ENCODE data around the gene AFAP1L1.

Gene AFAP1L1

DNA sequence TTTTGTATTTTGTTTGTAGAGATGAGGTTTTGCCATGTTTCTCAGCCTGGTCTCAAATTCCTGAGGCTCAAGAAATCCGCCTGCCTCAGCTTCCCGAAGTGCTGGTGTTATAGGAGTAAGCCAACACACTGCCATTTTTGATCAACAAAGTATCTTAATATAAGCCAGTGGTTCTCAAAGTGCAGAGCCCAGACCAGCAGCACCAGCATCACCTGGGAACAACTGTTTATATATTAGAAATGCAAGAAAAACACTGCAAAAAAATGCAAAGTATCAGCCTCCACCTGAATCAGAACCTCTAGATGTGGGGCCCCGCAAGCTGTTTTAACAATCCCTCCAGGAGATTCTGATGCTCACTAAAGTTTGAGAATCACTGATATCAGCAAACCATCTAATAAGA is 101.3 kb downstream of the AFAP1L1 start:
- no peak for DNase-seq (ENCODE audit: low read depth)

- DNase-seq (ENCODE audit: low read depth) = no peak
Observed at GRCh38 chr5:149374303-149374702, 102.6 kb downstream of the AFAP1L1 start.

DNA sequence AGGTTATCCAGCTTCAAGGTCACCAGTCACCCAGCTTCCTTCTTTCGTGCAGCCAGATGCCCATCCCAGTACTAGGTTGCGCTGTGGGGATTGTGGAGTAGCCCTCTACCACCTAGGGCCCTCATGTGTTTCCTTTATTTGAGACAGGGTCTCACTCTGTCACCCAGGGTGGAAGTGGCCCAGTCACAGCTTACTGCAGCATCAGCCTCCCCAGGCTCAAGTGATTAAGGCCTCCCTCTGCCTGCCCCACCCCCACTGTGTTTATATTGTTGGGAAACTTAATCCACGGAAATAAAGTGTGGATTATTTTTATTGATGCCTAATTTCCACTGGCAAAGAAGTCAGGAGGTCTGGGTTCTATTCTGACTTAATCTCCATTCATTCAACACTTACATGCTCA is 103.1 kb downstream of the AFAP1L1 start:
- DNase-seq (ENCODE audit: low read depth) = no peak

- DNase-seq (ENCODE audit: low read depth) = no peak
Observed at GRCh38 chr5:149375434-149375833, 103.8 kb downstream of the AFAP1L1 start.

DNA sequence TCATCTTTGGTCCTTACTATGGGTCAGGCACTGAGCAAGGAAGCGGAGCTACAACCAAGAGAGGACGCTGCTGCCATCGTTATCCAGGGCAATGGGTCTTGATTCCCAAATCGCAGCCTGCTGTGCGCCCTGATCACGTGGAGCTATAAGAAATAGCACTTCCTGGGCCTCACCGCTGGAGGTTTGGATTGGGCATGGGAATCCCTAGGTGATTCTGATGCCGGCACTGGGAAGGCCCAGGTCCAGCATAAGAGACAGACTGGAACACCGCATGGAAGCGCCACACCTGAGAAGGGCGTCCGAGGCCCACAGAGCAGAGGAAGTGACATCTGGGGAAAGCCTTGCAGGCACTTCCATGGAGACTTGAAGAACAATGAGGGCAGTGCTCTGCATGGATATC is 104.4 kb downstream of the AFAP1L1 start:
- no peak for DNase-seq (ENCODE audit: low read depth)

GRCh38 chr5:149376711-149377447 is 105.2 kb downstream of the AFAP1L1 start:
- no peak for DNase-seq (ENCODE audit: low read depth)

- DNase-seq (ENCODE audit: low read depth) = no peak
Observed at GRCh38 chr5:149378241-149378820, 106.7 kb downstream of the AFAP1L1 start.

- no peak for DNase-seq (ENCODE audit: low read depth)
Observed at GRCh38 chr5:149379177-149379761, 107.6 kb downstream of the AFAP1L1 start, which contains the start of gene IL17B. Gene IL17B (minus strand): TSS chr5:149379292. CDS start chr5:149379225, 67 bp downstream.

GRCh38 chr5:149379818-149380374 is 108.2 kb downstream of the AFAP1L1 start:
- no peak for DNase-seq (ENCODE audit: low read depth)

DNA sequence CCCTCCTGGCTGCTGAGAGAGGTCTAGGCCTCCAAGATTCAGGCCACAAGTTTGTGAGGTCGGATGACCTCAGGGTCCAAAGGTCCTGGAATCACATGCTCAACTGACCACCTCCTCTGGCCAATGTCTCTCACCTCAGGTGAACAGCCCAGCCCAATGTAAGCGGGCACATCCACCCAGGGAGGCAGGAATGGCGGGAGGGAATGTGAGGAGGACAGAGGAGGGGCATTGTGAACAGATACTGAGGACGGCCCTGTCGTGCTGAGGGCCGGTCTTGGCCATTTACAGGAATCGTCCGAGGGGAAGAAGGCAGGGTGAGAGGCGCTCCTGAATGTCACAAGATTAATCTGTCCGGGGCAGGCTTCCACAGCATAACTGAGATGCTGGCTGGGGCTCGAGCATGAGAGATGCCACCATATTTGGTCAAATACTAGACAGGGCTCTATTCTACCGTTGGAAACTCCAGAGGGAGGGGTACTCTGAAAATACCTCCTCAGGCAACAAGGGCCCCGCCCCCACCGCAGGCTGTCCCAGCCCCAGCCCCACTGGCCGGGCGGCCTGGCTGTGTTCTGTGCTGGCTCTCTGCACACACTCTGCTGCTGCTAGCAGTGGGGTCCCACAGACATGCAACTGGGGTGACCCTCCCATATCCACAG is 108.9 kb downstream of the AFAP1L1 start:
- no peak for DNase-seq (ENCODE audit: low read depth)

DNA sequence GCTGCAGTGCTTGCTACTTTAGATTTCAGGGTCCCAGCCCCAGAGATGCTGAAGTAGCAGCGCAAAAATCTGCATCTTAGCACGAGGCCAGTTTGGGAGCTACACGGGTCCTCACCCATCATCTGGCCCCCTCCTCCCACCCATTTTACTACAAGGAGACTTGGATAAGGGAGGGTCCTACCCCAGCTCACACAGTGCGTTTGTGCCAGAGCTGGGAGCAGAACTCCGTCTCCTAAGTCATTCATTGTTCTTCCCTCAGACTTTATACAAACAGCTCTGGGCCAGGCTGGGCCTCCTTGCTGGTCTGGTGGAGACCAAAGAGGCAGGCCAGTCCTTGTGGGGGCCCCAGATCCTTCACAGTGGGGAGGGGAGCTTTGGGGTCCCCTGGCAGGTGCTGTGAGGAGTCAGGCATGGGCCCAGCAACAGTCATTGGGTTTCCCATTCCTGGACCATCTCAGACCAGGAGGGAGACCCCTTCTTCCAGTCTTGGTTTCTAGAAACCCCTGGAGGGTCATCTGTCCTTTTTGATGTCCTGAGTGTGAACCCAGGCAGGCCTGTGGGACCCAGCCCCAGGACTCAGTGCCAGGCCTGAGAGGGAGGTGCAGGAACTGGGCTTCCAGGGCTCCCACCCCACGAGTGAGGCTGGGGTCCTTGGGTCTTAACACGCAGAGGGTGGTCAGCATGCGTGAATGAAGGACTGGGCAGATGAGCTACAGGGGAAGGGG is 109.8 kb downstream of the AFAP1L1 start:
- no peak for DNase-seq (ENCODE audit: low read depth)

DNA sequence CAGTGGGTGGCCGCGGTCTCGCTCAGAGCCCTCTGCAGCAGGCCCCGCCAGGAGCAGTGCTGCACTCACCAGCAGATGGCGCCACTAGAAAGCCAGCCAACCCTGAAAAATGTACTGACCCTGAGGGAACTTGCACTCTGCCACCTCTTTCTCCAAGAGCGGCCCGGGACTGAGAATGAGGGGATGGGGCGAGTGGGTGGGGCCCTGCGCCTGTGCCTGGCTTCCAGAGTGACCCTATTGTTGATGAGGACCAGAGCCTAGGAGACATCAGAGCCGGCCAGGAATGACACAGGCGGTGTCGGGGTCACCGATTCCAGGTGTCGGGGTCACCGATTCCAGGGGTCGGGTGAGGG is 110.3 kb downstream of the AFAP1L1 start:
- DNase-seq (ENCODE audit: low read depth) = peak; percentile 44

DNA sequence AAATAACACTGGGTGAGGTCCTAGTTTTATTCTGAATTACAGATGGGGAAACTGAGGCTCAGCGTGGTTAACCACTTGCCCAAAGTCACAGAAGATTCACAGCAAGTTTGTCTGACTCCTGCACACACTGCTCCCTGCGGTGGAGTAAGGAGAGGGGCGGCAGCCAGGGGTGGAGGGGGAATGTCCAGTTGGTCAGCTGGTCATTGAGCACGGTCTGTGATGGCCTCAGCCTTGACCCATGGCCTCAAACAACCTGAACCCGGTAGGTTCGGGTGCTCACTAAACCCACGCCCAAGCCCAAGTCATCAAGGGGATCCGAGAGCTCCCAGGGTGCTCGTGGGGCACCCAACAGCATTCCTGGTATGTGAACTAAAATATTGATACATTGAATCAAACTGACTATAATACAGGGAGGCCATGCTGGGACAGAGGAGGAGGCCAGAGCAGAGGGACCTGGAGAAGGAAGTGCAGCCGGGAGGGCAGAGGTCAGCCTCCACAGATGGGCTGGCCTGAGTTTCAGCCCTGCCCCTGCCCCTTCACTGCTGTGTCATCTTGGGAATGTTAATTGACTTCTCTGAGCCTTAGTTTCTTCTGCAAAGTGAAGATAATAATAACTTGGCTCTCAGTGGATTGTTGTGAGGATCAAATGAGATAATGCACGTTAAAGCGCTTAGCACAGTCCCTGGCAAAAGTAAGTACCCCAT is 111.0 kb downstream of the AFAP1L1 start:
- DNase-seq (ENCODE audit: low read depth) = no peak

GRCh38 chr5:149383399-149383798 is 111.7 kb downstream of the AFAP1L1 start:
- DNase-seq (ENCODE audit: low read depth) = no peak

- no peak for DNase-seq (ENCODE audit: low read depth)
Observed at GRCh38 chr5:149386166-149386565, 114.5 kb downstream of the AFAP1L1 start.

GRCh38 chr5:149387081-149387631 is 115.5 kb downstream of the AFAP1L1 start:
- DNase-seq (ENCODE audit: low read depth) = peak; percentile 49

GRCh38 chr5:149387982-149388381 is 116.3 kb downstream of the AFAP1L1 start:
- peak; percentile 20 for DNase-seq (ENCODE audit: low read depth)

DNA sequence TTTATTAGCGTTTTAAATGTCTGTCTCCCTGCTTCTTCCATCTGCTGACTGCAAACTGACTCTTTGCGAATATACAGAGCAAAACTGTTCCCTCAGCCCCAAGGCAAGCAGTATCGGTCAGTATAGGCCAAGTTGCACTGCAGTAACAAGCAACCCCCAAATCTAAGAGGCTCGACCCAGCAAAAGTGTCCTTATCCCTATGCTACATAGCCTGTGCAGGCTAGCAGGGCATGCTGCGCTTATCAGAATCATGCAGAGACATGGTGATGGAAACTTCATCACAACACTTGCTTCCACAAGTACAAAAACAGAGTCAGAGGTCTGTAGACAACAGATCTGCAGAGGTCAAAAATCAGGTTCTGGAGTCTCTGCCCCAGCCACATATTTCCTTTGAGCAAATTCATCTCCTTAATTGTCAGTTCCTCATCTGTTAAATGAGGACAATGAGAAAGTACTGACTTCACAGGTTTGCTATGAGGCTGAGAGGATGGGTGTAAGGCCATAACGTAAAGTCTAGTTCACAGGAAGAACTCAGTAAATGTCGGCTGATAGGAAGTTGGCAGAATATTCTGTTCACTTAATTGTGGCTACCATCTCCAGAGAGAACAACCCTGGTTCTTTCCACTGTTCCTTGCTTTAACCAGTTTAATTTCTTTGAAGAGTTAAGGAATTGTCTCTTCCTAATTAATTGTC is 117.0 kb downstream of the AFAP1L1 start:
- no peak for DNase-seq (ENCODE audit: low read depth)

GRCh38 chr5:149389552-149390495 is 118.2 kb downstream of the AFAP1L1 start:
- DNase-seq (ENCODE audit: low read depth) = no peak
